ENCODE results near the gene PIK3R4.

Gene PIK3R4

DNA sequence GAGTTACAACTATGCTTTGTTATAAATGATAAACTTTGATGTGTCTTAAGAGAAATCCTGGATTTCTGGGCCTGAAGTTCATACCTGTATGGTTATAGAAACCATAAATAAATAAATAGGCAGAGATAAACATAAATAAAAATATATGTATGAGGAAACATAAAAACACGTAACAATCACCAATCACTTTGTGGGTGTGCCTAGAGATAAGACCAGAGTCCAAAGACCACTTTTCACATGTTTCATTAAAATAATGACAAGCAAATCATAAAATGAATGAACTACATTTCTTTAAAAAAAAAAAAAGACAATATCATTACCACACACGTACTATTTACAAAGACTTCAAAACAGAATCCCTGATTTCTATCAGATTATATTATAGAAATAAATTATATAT, 14.1 kb downstream of the PIK3R4 start:
- DNase-seq (ENCODE audit: low read depth): no peak
- no peak for TF ChIP-seq CTCF (IDR thresholded peaks at IDR 0.05; ENCODE audit: control insufficient read depth, extremely low read depth, insufficient read depth)
- no peak overlapping the region for H3K4me3 ChIP-seq (ENCODE audit: low read depth, low read length)

DNA sequence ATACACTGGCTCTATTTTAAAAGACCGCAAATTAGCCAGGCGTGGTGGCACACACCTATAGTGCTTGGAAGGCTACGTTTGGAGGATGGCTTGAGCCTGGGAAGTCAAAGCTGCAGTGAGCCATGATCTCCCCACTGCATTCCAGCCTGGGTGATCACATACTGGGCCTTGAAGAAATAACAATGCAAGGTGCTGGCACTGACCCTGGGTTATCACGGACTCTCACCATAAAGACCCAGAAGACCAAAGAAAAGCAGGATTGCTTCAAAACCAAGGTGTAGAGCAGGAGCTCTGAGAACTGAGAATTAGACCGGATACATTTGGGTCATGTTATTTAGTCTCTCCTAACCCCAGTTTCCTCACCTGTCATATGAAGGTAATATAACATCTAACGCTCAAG, 14.8 kb downstream of the PIK3R4 start:
- no peak for TF ChIP-seq CTCF (IDR thresholded peaks at IDR 0.05; ENCODE audit: control insufficient read depth, extremely low read depth, insufficient read depth)
- DNase-seq (ENCODE audit: low read depth): no peak
- H3K4me3 ChIP-seq (ENCODE audit: low read depth, low read length): no peak overlapping the region

GRCh38 chr3:130729154-130729553, 17.5 kb downstream of the PIK3R4 start:
- H3K4me3 ChIP-seq (ENCODE audit: low read depth, low read length): no peak overlapping the region
- TF ChIP-seq CTCF (IDR thresholded peaks at IDR 0.05; ENCODE audit: control insufficient read depth, extremely low read depth, insufficient read depth): no peak
- DNase-seq (ENCODE audit: low read depth): no peak

DNA sequence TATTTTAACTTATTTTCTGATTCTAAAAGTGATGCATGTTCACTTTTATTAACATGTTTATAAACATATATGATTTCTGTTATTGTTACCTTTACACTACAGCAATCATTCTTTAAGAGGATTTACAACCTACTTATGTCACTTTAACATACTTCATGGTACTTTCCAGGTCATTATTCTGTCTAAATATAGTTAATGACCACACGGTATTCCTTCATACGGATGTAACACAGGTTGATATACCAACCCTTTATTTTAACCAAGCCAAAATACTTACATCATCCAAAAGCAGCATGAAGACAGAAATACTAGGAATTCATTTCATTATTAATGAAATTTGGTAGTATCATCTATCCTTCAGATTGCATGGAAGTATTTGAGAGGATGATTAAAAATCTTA, 18.6 kb downstream of the PIK3R4 start:
- no peak for TF ChIP-seq CTCF (IDR thresholded peaks at IDR 0.05; ENCODE audit: control insufficient read depth, extremely low read depth, insufficient read depth)
- H3K4me3 ChIP-seq (ENCODE audit: low read depth, low read length): no peak overlapping the region
- no peak for DNase-seq (ENCODE audit: low read depth)

DNA sequence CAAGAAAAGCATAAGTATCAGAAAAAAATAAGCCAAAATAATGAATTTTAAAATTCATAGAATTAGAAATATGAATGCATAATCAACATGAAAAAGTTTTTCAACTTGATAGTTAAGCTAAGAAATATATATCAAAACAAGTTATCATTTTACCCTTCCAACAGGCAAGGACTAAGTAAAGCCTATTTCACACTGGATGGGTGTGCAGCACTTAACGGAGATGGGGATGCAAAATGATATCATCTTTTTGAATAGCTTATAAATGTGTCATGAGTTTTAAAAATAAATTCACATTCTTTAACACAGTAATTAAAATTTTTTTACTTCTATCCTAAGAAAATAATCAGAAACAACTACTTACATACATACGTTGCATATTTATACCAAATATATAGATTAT, 20.9 kb downstream of the PIK3R4 start:
- no peak overlapping the region for H3K4me3 ChIP-seq (ENCODE audit: low read depth, low read length)
- DNase-seq (ENCODE audit: low read depth): no peak
- no peak for TF ChIP-seq CTCF (IDR thresholded peaks at IDR 0.05; ENCODE audit: control insufficient read depth, extremely low read depth, insufficient read depth)

GRCh38 chr3:130715616-130716015, 31.0 kb downstream of the PIK3R4 start:
- TF ChIP-seq CTCF (IDR thresholded peaks at IDR 0.05; ENCODE audit: control insufficient read depth, extremely low read depth, insufficient read depth): no peak
- H3K4me3 ChIP-seq (ENCODE audit: low read depth, low read length): no peak overlapping the region
- DNase-seq (ENCODE audit: low read depth): no peak

GRCh38 chr3:130712718-130713423, 33.8 kb downstream of the PIK3R4 start:
- TF ChIP-seq CTCF (IDR thresholded peaks at IDR 0.05; ENCODE audit: control insufficient read depth, extremely low read depth, insufficient read depth): no peak
- no peak for DNase-seq (ENCODE audit: low read depth)
- H3K4me3 ChIP-seq (ENCODE audit: low read depth, low read length): no peak overlapping the region
